ENCODE measurements around the gene ZNF428. TPM values are rescaled to one million over a fixed set of nuclear protein-coding genes. Genes with fewer than 3 reads are reported as not detected.

ZNF428 gene
- total RNA-seq, 1 experiment from 2014 or later, result 39.6 TPM

- Histone ChIP-seq H3K27me3 (ENCODE audit: insufficient read depth, low read length) (peaks cover 7% of the 10 kb centered on the region; the same call in 1 of the 2 replicates), H3K9me3 (ENCODE audit: control insufficient read depth in 1 of 2, insufficient read depth in 1 of 2, low read depth in 1 of 2, low read length in 2 of 2) (no peaks in the 10 kb centered on the region), H4K20me1 (ENCODE audit: insufficient read depth) (no peaks in the 10 kb centered on the region), H3K79me2 (ENCODE audit: insufficient read depth, low read length) (no peaks in the 10 kb centered on the region), H3K4me2 (ENCODE audit: low read length) (no peak overlapping the region), H3K27ac (ENCODE audit: low read depth, low read length) (no peak overlapping the region), H3K4me1 (ENCODE audit: control insufficient read depth in 1 of 2, insufficient read depth in 2 of 2, low read length in 2 of 2) (peaks cover 10 to 16% of the 10 kb centered on the region in 2 experiments), H3K36me3 (ENCODE audit: control insufficient read depth in 1 of 2, insufficient read depth in 2 of 2, low read length in 2 of 2) (peaks cover 1 to 14% of the 10 kb centered on the region in 2 experiments; a peak in 2 of 4 replicates), H3K4me3 (replicated peaks in 1 of 2; ENCODE audit: low read depth in 1 of 2, low read length in 2 of 2) (no peak overlapping the region), H2AFZ (ENCODE audit: low read depth, low read length, poor library complexity, severe bottlenecking) (no peak overlapping the region), H3K9ac (ENCODE audit: low read length) (no peak overlapping the region), H3K9me2 (ENCODE audit: insufficient read depth) (no peaks in the 10 kb centered on the region)
- BruUV-seq (replicated peaks), result no TSS peak
- ATAC-seq (no peak), DNase-seq (ENCODE audit: low read depth, low spot score) (no peak)
- POLR2A ChIA-PET, result no interaction called here
- intact Hi-C loops (cut with micrococcal nuclease), result no loop called here
- CTCF ChIA-PET, result interaction anchor here (1.1 to 1.8 kb wide), 2 partner anchors 9 to 25 kb away, joined by 3 to 4 read pairs; no protein-coding TSS in a partner anchor
- RAD21 ChIA-PET (ENCODE audit: low non-redundant PET in 1 of 2, low total read pairs in 2 of 2, uncharacterized antibody in 2 of 2, unreplicated experiment in 2 of 2), result no interaction called here
- no peak for TF ChIP-seq FOSL1 (IDR thresholded peaks at IDR 0.05; ENCODE audit: low read depth)
- no peak for TF ChIP-seq ZBTB33 (IDR thresholded peaks at IDR 0.05; ENCODE audit: extremely low read depth, insufficient replicate concordance, low read length)
- no peak for TF ChIP-seq ZNF274 (IDR thresholded peaks at IDR 0.05; ENCODE audit: low read depth, low read length)
- no peak for TF ChIP-seq REST (IDR thresholded peaks at IDR 0.05; ENCODE audit: low read depth)
- TF ChIP-seq YY1 (IDR thresholded peaks at IDR 0.05; ENCODE audit: extremely low read depth, insufficient replicate concordance, low read depth, low read length), result no peak
- TF ChIP-seq SRF (IDR thresholded peaks at IDR 0.05; ENCODE audit: low read depth), result no peak
- no peak for TF ChIP-seq EZH2phosphoT487 (IDR thresholded peaks at IDR 0.05; ENCODE audit: borderline replicate concordance)
- no peak for TF ChIP-seq JUND (IDR thresholded peaks at IDR 0.05)
- TF ChIP-seq EGR1 (IDR thresholded peaks at IDR 0.05; ENCODE audit: low read depth), result no peak
- TF ChIP-seq CTCF (IDR thresholded peaks at IDR 0.05 in 2 of 3, conservative IDR thresholded peaks at IDR 0.05 in 1 of 3; ENCODE audit: borderline replicate concordance in 1 of 3, insufficient read depth in 1 of 3, low read depth in 2 of 3, low read length in 2 of 3), result no peak
- no peak for TF ChIP-seq EZH2 (IDR thresholded peaks at IDR 0.05)
Observed at GRCh38 chr19:43643326-43643725, 23.9 kb upstream of the ZNF428 start.

Data from HCT116 (cell line).